ENCODE results near the gene DCDC2. TPM values are rescaled to one million over a fixed set of nuclear protein-coding genes. Genes with fewer than 3 reads are reported as not detected.

DCDC2 gene
- total RNA-seq, 1 experiment from 2014 or later, result 1.8 TPM

GRCh38 chr6:24126586-24127192 lies 231.2 kb downstream of the DCDC2 start (continued):
- TF ChIP-seq, protein P1, sequence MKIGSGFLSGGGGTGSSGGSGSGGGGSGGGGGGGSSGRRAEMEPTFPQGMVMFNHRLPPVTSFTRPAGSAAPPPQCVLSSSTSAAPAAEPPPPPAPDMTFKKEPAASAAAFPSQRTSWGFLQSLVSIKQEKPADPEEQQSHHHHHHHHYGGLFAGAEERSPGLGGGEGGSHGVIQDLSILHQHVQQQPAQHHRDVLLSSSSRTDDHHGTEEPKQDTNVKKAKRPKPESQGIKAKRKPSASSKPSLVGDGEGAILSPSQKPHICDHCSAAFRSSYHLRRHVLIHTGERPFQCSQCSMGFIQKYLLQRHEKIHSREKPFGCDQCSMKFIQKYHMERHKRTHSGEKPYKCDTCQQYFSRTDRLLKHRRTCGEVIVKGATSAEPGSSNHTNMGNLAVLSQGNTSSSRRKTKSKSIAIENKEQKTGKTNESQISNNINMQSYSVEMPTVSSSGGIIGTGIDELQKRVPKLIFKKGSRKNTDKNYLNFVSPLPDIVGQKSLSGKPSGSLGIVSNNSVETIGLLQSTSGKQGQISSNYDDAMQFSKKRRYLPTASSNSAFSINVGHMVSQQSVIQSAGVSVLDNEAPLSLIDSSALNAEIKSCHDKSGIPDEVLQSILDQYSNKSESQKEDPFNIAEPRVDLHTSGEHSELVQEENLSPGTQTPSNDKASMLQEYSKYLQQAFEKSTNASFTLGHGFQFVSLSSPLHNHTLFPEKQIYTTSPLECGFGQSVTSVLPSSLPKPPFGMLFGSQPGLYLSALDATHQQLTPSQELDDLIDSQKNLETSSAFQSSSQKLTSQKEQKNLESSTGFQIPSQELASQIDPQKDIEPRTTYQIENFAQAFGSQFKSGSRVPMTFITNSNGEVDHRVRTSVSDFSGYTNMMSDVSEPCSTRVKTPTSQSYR (CRISPR knock-in tag; IDR thresholded peaks at IDR 0.05), result 0 out of 2 replicates have a peak, but pooled peaks have one; percentile 47
- TF ChIP-seq TEAD1 (CRISPR knock-in tag; IDR thresholded peaks at IDR 0.05) (peak; percentile 88), SOX15 (CRISPR knock-in tag; IDR thresholded peaks at IDR 0.05) (no peak), USF2 (CRISPR knock-in tag; IDR thresholded peaks at IDR 0.05) (no peak), ZNF671 (CRISPR knock-in tag; IDR thresholded peaks at IDR 0.05) (no peak; the same call in 1 of the 2 replicates), USF1 (CRISPR knock-in tag; IDR thresholded peaks at IDR 0.05) (0 out of 2 replicates have a peak, but pooled peaks have one; percentile 61), ESRRA (CRISPR knock-in tag; IDR thresholded peaks at IDR 0.05; ENCODE audit: borderline replicate concordance) (peak; percentile 41; the same call in 1 of the 2 replicates), JUN (CRISPR knock-in tag; IDR thresholded peaks at IDR 0.05) (peak; percentile 35; the same call in 1 of the 2 replicates), ETV6 (CRISPR knock-in tag; IDR thresholded peaks at IDR 0.05) (peak; percentile 84), MXD4 (CRISPR knock-in tag; IDR thresholded peaks at IDR 0.05; ENCODE audit: borderline replicate concordance) (no peak), ARID4B (CRISPR knock-in tag; IDR thresholded peaks at IDR 0.05; ENCODE audit: borderline replicate concordance) (0 out of 2 replicates have a peak, but pooled peaks have one; percentile 41)
- TF ChIP-seq, protein P2, sequence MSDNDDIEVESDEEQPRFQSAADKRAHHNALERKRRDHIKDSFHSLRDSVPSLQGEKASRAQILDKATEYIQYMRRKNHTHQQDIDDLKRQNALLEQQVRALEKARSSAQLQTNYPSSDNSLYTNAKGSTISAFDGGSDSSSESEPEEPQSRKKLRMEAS (CRISPR knock-in tag; IDR thresholded peaks at IDR 0.05), result peak; percentile 54; the same call in 1 of the 2 replicates
- TF ChIP-seq, protein P3, sequence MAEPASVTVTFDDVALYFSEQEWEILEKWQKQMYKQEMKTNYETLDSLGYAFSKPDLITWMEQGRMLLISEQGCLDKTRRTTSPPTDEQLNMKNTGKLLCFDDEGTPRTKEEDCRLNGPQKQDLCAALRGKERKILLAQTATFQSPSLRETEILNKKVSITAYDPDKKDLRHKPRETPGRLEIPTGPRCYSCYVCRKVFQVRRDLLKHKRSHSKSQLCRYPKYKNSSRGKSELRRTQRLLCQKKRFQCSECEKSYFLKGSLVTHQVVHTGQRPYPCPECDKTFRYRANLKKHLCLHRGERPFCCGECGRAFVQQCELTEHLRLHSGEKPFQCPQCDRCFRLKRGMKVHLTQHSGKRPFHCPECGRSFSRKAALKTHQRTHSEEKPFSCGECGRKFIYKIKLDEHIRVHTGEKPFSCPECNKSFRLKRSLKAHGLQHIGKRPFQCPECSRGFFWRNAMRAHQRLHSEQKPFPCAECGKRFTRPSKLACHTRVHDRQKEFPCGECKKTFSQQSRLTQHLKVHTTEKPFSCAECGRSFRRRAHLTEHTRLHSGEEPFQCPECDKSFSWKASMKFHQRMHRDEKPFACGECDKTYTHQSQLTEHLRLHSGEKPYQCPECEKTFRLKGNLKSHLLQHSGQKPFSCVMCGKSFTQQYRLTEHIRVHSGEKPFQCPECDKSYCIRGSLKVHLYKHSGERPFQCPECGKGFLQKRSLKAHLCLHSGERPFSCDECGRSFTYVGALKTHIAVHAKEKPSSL (CRISPR knock-in tag; conservative IDR thresholded peaks at IDR 0.05), result no peak
- TF ChIP-seq, protein P4, sequence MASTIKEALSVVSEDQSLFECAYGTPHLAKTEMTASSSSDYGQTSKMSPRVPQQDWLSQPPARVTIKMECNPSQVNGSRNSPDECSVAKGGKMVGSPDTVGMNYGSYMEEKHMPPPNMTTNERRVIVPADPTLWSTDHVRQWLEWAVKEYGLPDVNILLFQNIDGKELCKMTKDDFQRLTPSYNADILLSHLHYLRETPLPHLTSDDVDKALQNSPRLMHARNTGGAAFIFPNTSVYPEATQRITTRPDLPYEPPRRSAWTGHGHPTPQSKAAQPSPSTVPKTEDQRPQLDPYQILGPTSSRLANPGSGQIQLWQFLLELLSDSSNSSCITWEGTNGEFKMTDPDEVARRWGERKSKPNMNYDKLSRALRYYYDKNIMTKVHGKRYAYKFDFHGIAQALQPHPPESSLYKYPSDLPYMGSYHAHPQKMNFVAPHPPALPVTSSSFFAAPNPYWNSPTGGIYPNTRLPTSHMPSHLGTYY (CRISPR knock-in tag; IDR thresholded peaks at IDR 0.05), result no peak
